GM12892 (cell line): ENCODE results near the gene ZNF213.

Experiments
- DNase-seq: peaks from one replicate; pipeline ENCODE4 v3.0.0; 2011; ENCODE audit not compliant: insufficient read length
- FAIRE-seq: peaks from 2 replicates; lab custom pipeline; 2011; peaks lifted over from hg19 to GRCh38; lab: Jason Lieb, UNC
- POLR2A ChIP-seq: IDR thresholded peaks from 2 replicates; pipeline ENCODE4 v1.6.1; 2011; ENCODE audit warnings: low read depth, low read length, control low read depth
- POLR2AphosphoS5 ChIP-seq: IDR thresholded peaks from 2 replicates; pipeline ENCODE4 v1.6.1; 2011; ENCODE audit warnings: low read depth, low read length, control low read depth
- TAF1 ChIP-seq: IDR thresholded peaks from 2 replicates; pipeline ENCODE4 v1.6.1; 2011; ENCODE audit warnings: low read depth, mild to moderate bottlenecking, control low read depth, low read length, borderline replicate concordance

ZNF213 gene

GRCh38 chr16:3106205-3106928 lies 28.5 kb upstream of the ZNF213 start:
- TF ChIP-seq TAF1 (peak; percentile 49; the same call in 1 of the 2 replicates), POLR2AphosphoS5 (peak; percentile 65), POLR2A (peak; percentile 77; the same call in 1 of the 2 replicates)
- FAIRE-seq (peak; percentile 84), DNase-seq (peak; percentile 99)

DNA sequence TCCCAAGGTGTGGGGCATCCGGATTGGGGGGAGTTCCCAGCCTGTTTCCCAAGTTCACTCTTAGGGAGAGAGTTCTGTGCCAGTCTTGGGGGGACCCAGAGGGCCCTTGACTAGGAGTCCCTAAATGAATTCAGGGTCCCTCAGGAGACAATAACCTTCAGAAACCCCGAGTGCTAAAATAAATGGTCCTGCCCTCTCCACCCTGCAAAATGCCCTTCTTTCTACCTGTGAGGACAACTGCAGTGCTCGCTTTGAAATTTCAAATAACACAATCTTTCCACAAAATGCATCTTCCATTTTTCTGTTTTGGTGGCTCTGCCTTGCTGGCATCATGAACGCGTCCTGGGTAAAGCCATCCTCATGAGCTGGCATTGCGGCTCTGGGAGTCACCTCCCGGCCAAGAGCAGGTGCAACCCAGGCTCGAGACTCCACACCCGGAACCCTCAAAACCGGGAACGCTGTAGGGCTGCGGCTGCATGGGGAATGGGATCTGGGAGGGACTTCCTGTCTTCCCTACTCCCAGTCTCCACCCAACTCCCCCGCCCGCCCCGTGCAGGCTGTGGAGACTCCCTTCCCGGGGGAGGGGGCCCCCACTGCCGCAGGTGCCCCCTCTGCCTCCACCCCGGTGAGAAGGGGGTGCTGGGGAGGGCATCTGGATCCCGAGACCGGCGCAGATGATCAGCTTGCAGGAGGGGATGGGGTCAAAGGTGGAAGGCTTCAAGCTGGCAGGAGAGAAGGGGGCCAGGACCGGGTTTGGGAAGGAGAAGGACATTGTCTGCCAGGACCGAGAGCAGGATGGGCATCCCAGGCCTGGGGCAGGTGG lies 22.6 kb upstream of the ZNF213 start, which contains the start of gene ZNF205:
TSS of gene ZNF205 (plus strand) at position 529 of the 823 bp plus-strand sequence. CDS start 845 bp downstream, outside the sequence.
- FAIRE-seq = no peak
- TF ChIP-seq POLR2AphosphoS5 (no peak), POLR2A (no peak), TAF1 (no peak)
- peak; percentile 15 for DNase-seq

GRCh38 chr16:3112881-3113574 lies 21.8 kb upstream of the ZNF213 start:
- FAIRE-seq = no peak
- peak; percentile 4 for DNase-seq
- no peak for TF ChIP-seq POLR2A
- TF ChIP-seq POLR2AphosphoS5 = no peak
- TF ChIP-seq TAF1 = no peak

- DNase-seq = peak; percentile 13
- no peak for FAIRE-seq
- TF ChIP-seq POLR2A = no peak
Observed at GRCh38 chr16:3113765-3114479, 20.9 kb upstream of the ZNF213 start.

- DNase-seq (peak; percentile 12), FAIRE-seq (no peak)
- TF ChIP-seq POLR2A (no peak), POLR2AphosphoS5 (no peak), TAF1 (no peak)
Observed at GRCh38 chr16:3115003-3115402, 19.8 kb upstream of the ZNF213 start.

- TF ChIP-seq TAF1 (no peak), POLR2A (no peak), POLR2AphosphoS5 (no peak)
- FAIRE-seq = no peak
- DNase-seq = no peak
Observed at GRCh38 chr16:3115561-3115960, 19.3 kb upstream of the ZNF213 start.

DNA sequence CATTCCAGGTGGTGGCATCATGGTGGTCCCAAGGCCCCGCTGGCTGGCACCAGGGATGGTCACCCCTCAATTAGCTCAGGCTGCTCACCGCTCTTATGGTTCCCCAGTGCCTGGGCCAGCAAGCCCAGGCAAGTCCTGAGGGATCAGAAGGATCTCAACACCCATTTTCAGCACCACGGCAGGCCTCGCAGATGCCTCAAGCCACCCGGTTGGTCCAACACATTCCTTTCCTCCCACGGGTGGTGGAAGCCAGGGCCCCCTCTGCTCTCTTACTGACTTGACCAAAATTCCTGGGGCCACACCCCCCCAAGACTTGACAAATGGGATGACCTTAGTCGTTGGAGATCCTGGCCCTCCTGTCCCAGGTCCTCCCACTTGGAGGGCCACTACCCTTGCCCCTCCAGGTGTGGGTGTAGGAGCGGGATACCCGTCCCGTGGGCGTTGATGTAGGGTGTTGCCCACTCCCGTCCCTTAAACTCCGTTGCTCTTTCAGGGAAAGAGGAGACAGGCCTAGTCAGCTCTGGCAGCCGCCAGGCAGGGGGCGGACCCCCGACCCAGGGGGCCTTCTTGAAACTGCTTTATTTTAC lies 16.5 kb upstream of the ZNF213 start:
- FAIRE-seq (no peak), DNase-seq (peak; percentile 16)
- TF ChIP-seq POLR2AphosphoS5 (no peak), TAF1 (no peak), POLR2A (no peak)

DNA sequence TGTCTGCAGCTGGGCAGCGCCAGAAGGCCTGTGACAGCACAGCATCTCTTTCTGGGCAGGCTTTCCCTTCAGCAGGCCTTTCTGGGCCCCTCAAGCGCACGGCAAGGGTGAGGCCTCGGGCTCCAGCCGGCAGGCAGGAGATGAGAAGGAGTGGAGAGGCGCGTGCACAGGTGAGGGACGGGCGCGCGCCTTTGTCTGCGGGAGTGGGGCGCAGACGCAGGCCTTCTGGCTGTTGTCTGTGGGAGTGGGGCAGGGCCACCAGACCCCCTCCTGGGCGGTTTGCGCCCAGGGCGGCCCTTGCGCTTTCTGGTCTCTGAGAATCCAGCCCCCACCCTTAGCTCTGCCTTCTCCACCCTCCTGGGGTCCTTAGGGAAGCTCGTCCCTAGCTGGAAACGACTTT lies 16.0 kb upstream of the ZNF213 start:
- peak; percentile 25 for DNase-seq
- no peak for FAIRE-seq
- TF ChIP-seq POLR2A (no peak), POLR2AphosphoS5 (no peak), TAF1 (no peak)

DNA sequence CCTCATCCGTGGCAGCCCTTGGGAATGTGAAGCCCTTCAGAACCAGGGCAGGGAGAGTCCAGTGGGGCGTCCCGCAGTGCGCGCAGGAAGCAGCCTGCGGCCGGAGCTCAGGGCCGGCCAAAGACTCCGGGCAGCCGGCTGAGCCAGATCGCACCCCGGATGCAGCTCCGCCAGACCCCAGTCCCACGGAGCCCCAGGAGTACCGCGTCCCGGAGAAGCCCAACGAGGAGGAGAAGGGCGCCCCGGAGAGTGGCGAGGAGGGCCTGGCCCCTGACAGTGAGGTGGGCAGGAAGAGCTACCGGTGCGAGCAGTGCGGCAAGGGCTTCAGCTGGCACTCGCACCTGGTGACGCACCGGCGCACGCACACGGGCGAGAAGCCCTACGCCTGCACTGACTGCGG lies 15.5 kb upstream of the ZNF213 start:
- no peak for FAIRE-seq
- TF ChIP-seq POLR2AphosphoS5 (no peak), POLR2A (no peak), TAF1 (no peak)
- peak; percentile 16 for DNase-seq

DNA sequence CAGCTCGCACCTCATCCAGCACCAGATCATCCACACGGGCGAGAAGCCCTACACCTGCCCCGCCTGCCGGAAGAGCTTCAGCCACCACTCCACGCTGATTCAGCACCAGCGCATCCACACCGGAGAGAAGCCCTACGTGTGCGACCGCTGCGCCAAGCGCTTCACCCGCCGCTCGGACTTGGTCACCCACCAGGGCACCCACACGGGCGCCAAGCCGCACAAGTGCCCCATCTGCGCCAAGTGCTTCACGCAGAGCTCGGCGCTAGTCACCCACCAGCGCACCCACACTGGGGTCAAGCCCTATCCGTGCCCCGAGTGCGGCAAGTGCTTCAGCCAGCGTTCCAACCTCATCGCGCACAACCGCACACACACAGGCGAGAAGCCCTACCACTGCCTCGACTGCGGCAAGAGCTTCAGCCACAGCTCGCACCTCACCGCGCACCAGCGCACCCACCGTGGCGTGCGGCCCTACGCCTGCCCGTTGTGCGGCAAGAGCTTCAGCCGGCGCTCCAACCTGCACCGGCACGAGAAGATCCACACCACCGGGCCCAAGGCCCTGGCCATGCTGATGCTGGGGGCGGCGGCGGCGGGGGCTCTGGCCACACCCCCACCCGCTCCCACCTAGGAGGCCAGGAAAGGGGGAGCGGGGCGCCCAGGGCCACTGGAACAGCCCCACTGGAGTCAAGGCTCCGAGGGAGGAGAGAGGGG lies 15.0 kb upstream of the ZNF213 start:
- DNase-seq (no peak), FAIRE-seq (no peak)
- TF ChIP-seq TAF1 (no peak), POLR2AphosphoS5 (no peak), POLR2A (no peak)
